Measurements from ENCODE around the gene FRMD8. TPM values are rescaled to one million over a fixed set of nuclear protein-coding genes. Genes with fewer than 3 reads are reported as not detected.
A peak's percentile ranks its signal among the peaks of the same experiment; 100 is the strongest.

The FRMD8 gene
- total RNA-seq, 1 donor from 2014 or later = 11.1 TPM

DNA sequence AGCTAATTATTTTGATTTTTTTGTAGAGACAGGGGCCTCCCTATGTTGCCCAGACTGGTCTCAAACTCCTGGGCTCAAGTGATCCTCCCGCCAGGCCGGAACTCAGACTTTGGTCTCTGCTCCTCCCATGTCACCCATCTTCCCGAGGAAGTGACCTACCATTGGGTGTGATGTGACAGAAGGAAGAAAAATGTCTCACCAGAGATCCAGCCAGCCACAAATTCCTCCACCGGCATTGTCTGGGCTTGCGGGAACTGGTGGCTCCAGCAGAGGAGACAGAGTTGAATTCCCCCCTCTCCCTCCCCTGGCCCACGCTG, 4.8 kb upstream of the FRMD8 start:
- Mint-ChIP-seq H3K27ac (ENCODE audit: unreplicated experiment) (no peak overlapping the region), H3K4me3 (ENCODE audit: unreplicated experiment) (no peak overlapping the region), H3K9me3 (ENCODE audit: unreplicated experiment) (no peaks in the 10 kb centered on the region)

GRCh38 chr11:65382033-65382803, 4.2 kb upstream of the FRMD8 start, which contains the start of gene SLC25A45:
Gene SLC25A45 (minus strand): TSS chr11:65382646. CDS start chr11:65381951, 695 bp downstream.
- Mint-ChIP-seq H3K4me3 (ENCODE audit: unreplicated experiment) (peak within 1 kb of the TSS; percentile 66), H3K9me3 (ENCODE audit: unreplicated experiment) (peaks cover 3% of the 10 kb centered on the region), H3K36me3 (ENCODE audit: unreplicated experiment) (no peaks in the 10 kb centered on the region), H3K4me1 (ENCODE audit: low read depth, unreplicated experiment) (peaks cover 6% of the 10 kb centered on the region), H3K27ac (ENCODE audit: unreplicated experiment) (peak within 1 kb of the TSS; percentile 59), H3K27me3 (ENCODE audit: unreplicated experiment) (peaks cover 12% of the 10 kb centered on the region)
- peak; percentile 43 for TF ChIP-seq CTCF (IDR thresholded peaks at IDR 0.05; ENCODE audit: partially characterized antibody, unreplicated experiment)
- peak; percentile 66 for DNase-seq

More for the DNA sequence above, 4.8 kb upstream of the FRMD8 start:
- H3K4me1 Mint-ChIP-seq (ENCODE audit: low read depth, unreplicated experiment) = peaks cover 6% of the 10 kb centered on the region
- no peak for DNase-seq
- H3K36me3 Mint-ChIP-seq (ENCODE audit: unreplicated experiment) = no peaks in the 10 kb centered on the region
- no peak for TF ChIP-seq CTCF (IDR thresholded peaks at IDR 0.05; ENCODE audit: partially characterized antibody, unreplicated experiment)
- H3K27me3 Mint-ChIP-seq (ENCODE audit: unreplicated experiment) = peaks cover 12% of the 10 kb centered on the region

DNA sequence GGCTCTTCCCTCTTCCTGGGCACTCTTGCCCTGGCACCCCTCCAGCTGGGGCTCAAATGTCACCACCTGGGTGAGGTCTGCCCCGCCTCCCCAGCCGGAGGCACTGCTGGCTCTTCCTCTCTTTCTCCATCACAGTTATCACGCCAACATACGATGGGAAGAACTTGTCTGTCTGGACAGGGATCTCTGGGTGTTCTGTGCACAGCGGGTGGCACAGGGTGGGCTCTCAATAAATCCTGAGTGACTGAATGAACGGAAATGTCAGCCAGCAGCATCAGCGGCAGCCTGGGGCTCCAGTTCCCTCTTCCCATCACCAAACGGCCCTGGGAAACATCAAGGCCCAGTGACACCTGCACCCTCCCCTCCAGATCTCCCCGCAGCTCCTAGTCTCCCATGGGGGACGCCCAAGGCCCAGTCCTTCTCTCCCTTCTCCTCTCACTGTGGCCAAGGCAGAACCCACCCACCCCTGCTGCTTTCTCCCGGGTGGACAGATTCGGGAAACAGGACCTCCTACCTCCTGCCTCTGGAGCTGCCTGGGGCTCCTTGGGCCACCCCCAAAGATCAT, 3.6 kb upstream of the FRMD8 start:
- Mint-ChIP-seq H3K9me3 (ENCODE audit: unreplicated experiment) (peaks cover 3% of the 10 kb centered on the region), H3K27me3 (ENCODE audit: unreplicated experiment) (peaks cover 12% of the 10 kb centered on the region), H3K4me3 (ENCODE audit: unreplicated experiment) (peak overlapping the region; percentile 66), H3K36me3 (ENCODE audit: unreplicated experiment) (no peaks in the 10 kb centered on the region), H3K27ac (ENCODE audit: unreplicated experiment) (peak overlapping the region; percentile 33), H3K4me1 (ENCODE audit: low read depth, unreplicated experiment) (peaks cover 6% of the 10 kb centered on the region)
- no peak for TF ChIP-seq CTCF (IDR thresholded peaks at IDR 0.05; ENCODE audit: partially characterized antibody, unreplicated experiment)
- no peak for DNase-seq

DNA sequence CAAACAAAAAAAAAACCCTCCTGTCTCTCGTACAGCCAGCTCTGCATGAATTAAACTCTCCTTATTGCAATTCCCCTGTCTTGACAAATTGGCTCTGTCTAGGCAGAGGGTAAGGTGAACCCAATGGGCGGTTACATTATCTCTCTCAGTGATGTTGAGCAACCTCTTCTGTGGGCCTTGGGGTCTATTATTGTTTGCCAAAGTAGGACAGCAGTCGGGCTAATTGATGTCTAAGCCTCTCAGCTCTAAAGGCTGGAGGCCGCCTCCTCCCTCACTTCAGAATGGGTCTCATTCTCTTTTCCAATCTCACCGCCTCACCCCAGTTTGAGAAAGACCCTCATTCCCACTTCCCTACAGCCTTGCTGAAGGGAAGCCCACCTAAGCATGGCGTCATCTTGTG, 2.7 kb upstream of the FRMD8 start:
- DNase-seq = no peak
- Mint-ChIP-seq H3K27ac (ENCODE audit: unreplicated experiment) (no peak overlapping the region), H3K27me3 (ENCODE audit: unreplicated experiment) (peaks cover 12% of the 10 kb centered on the region), H3K4me3 (ENCODE audit: unreplicated experiment) (no peak overlapping the region), H3K4me1 (ENCODE audit: low read depth, unreplicated experiment) (peaks cover 6% of the 10 kb centered on the region), H3K9me3 (ENCODE audit: unreplicated experiment) (peaks cover 3% of the 10 kb centered on the region), H3K36me3 (ENCODE audit: unreplicated experiment) (no peaks in the 10 kb centered on the region)
- no peak for TF ChIP-seq CTCF (IDR thresholded peaks at IDR 0.05; ENCODE audit: partially characterized antibody, unreplicated experiment)

DNA sequence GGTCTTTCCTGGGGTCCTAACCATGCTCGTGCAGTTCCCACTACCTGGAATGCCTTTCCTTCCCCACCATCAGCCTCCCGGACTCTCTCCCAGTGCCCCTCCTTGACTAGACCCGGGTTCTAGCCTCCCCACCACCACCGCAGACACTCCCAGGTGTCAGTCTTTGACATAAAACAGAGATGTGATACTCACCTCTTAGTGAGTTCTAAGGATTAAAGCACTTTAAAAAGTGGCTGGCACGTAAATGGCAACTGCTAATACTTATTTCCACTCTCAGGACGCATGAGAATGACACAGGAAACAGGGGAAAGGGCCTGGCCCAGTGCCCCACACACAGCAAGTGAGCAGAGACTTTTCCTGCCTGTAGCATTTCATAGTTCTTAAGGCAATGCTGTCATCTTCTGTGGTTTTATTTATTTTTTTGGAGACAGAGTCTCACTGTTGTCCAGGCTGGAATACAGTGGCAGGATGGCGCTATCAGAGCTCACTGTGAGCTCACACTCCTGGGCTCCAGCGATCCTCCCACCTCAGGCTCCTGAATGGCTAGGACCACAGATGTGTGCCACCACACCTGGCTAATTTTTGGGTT, 2.0 kb upstream of the FRMD8 start:
- H3K4me3 Mint-ChIP-seq (ENCODE audit: unreplicated experiment) = no peak overlapping the region
- TF ChIP-seq CTCF (IDR thresholded peaks at IDR 0.05; ENCODE audit: partially characterized antibody, unreplicated experiment) = no peak
- H3K4me1 Mint-ChIP-seq (ENCODE audit: low read depth, unreplicated experiment) = peaks cover 6% of the 10 kb centered on the region
- no peak for DNase-seq
- H3K9me3 Mint-ChIP-seq (ENCODE audit: unreplicated experiment) = peaks cover 3% of the 10 kb centered on the region
- H3K27ac Mint-ChIP-seq (ENCODE audit: unreplicated experiment) = no peak overlapping the region
- H3K27me3 Mint-ChIP-seq (ENCODE audit: unreplicated experiment) = peaks cover 12% of the 10 kb centered on the region
- H3K36me3 Mint-ChIP-seq (ENCODE audit: unreplicated experiment) = no peaks in the 10 kb centered on the region

Data from glutamatergic neuron (in vitro differentiated cells).